NCI-H2227 treated with DMSO at 0.1 percent for 48 hours (cell line): ENCODE measurements around the gene DESI2.
"Not testable (repeated sequence)": the region's sequence is repeated elsewhere in the genome, so short reads cannot be mapped to it uniquely, and the experiment has no call there.

Experiments
- DNase-seq: peaks from one replicate; lab custom pipeline; 2025; lab: John Stamatoyannopoulos, UW

DESI2 gene

GRCh38 chr1:244654108-244655038, 1.4 kb downstream of the DESI2 start:
- no peak for DNase-seq

GRCh38 chr1:244655186-244655585, 2.3 kb downstream of the DESI2 start:
- DNase-seq: no peak

- DNase-seq: no peak
Measured at GRCh38 chr1:244657421-244657820, 4.5 kb downstream of the DESI2 start.

- DNase-seq: no peak
Measured at GRCh38 chr1:244659694-244660093, 6.8 kb downstream of the DESI2 start.

- DNase-seq: no peak
Measured at GRCh38 chr1:244660595-244660994, 7.7 kb downstream of the DESI2 start.

- not testable (repeated sequence) for DNase-seq
Measured at GRCh38 chr1:244661569-244662312, 8.8 kb downstream of the DESI2 start.

- no peak for DNase-seq
Measured at GRCh38 chr1:244662599-244662998, 9.7 kb downstream of the DESI2 start.

- no peak for DNase-seq
Measured at GRCh38 chr1:244664353-244664752, 11.4 kb downstream of the DESI2 start.

- DNase-seq: no peak
Measured at GRCh38 chr1:244665771-244666217, 12.9 kb downstream of the DESI2 start.

GRCh38 chr1:244666672-244667418, 13.9 kb downstream of the DESI2 start:
- not testable (repeated sequence) for DNase-seq

- no peak for DNase-seq
Measured at GRCh38 chr1:244667797-244668196, 14.9 kb downstream of the DESI2 start.

GRCh38 chr1:244672946-244673682, 20.2 kb downstream of the DESI2 start:
- DNase-seq: no peak

GRCh38 chr1:244674446-244674845, 21.5 kb downstream of the DESI2 start:
- no peak for DNase-seq

GRCh38 chr1:244675167-244675566, 22.2 kb downstream of the DESI2 start:
- no peak for DNase-seq

GRCh38 chr1:244678697-244679096, 25.8 kb downstream of the DESI2 start:
- no peak for DNase-seq

GRCh38 chr1:244680667-244681066, 27.7 kb downstream of the DESI2 start:
- no peak for DNase-seq

- not testable (repeated sequence) for DNase-seq
Measured at GRCh38 chr1:244682087-244682486, 29.2 kb downstream of the DESI2 start.

- no peak for DNase-seq
Measured at GRCh38 chr1:244695937-244696336, 43.0 kb downstream of the DESI2 start.

GRCh38 chr1:244699741-244700140, 46.8 kb downstream of the DESI2 start:
- DNase-seq: no peak

GRCh38 chr1:244700808-244701207, 47.9 kb downstream of the DESI2 start:
- DNase-seq: no peak

GRCh38 chr1:244702620-244703019, 49.7 kb downstream of the DESI2 start:
- no peak for DNase-seq

- DNase-seq: no peak
Measured at GRCh38 chr1:244704107-244704506, 51.2 kb downstream of the DESI2 start.
